GM12872 (cell line): ENCODE measurements around the gene TSHZ3.

Experiments
- CTCF ChIP-seq: IDR thresholded peaks from 3 replicates; pipeline ENCODE4 v1.5.1; 2011; ENCODE audit warnings: low read depth, mild to moderate bottlenecking, low read length, moderate library complexity; ENCODE audit not compliant: insufficient read depth

TSHZ3 gene

DNA sequence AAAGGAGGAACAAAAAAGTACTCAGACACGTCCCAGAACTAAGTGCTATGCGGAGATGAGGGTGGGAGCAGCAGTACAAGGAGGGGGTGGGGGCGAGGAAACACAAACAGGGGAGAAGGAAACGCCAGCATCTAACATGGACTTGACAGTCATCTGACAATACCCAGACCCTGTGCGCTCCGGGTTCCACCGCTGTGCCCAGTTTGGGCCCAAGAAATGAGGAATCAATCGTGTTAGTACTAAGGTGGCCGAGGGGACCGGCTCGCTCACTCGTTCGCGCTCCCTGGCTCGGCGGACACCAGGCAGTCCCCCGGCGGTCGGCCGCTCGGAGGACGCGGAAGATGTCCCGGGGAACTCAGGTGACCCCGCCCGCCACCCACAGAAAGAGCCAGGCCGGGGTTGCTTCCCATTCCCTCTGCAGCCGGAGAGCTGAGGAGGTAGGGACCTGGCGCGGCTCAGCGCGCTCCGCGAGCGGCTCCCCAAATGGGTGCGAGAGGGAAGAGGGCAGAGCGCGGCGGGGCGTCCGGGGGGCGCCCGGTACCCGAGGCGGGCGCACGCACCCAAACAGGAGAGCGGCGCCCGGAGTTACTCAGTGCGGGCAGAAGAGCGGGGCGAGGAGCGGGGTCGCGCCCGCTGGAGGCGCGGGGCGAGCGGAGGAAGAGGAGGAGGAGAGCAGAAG, 616 bp downstream of the TSHZ3 start:
- TF ChIP-seq CTCF, result no peak

- TF ChIP-seq CTCF, result no peak
These were observed 1.3 kb downstream of the TSHZ3 start for GRCh38 chr19:31347828-31348392.

DNA sequence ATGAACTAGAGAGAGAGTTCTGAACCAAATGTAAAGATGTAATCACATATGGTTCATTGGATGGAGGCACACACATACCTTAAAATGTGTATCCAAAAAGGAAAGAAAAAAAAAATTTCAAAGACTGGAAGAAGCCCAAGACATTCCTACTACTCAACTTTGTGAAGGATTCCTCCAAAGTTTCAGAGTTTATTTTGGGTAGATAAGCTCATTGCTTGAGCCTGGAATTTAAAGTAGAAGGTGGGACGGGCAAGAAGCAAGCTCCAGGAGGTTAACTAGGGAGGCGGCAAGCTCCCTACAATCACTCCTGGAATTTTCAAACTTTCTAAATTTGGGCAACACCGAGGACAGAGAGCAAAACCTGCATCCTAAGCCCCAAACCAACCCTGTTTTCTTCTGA, 1.9 kb downstream of the TSHZ3 start:
- TF ChIP-seq CTCF, result no peak

GRCh38 chr19:31346184-31347059, 2.8 kb downstream of the TSHZ3 start:
- TF ChIP-seq CTCF, result no peak

DNA sequence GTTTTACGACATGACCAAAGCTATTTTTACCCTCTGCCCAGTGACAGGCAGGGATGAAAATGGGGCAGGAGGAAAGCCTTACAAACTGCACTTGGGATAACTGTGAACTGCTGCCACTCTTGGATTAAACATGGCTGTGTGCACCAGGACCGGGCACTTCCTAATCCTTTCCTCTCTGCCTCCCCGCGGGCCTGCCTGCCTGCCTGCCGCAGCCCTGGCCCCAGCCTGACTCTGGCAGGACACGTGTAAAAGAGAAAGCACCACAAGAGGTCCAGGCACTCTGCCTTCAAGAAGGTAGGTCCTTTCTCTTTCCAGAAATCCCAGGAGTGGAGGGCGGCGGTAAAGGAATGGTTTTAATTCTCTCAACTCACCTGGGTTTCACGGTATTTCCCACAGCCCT, 4.8 kb downstream of the TSHZ3 start:
- no peak for TF ChIP-seq CTCF

GRCh38 chr19:31342926-31343325, 6.3 kb downstream of the TSHZ3 start:
- no peak for TF ChIP-seq CTCF

- TF ChIP-seq CTCF, result no peak
These were observed 8.9 kb downstream of the TSHZ3 start for GRCh38 chr19:31340042-31341025.
